CD4-positive, alpha-beta memory T cell (primary cell): ENCODE measurements around the gene MED27. TPM values are rescaled to one million over a fixed set of nuclear protein-coding genes. Genes with fewer than 3 reads are reported as not detected.

Source experiments
- CTCF ChIA-PET: fragments of 350-600 bp; sonication (Branson Sonifier 250); formaldehyde crosslinking; loops from one replicate; lab custom pipeline; 2021; ENCODE audit warnings: inconsistent platforms; ENCODE audit not compliant: partially characterized antibody; lab: Charles Lee
- POLR2A ChIA-PET: fragments of 350-600 bp; sonication (Branson Sonifier 250); formaldehyde crosslinking; loops from one replicate; lab custom pipeline; 2021; ENCODE audit not compliant: partially characterized antibody; lab: Charles Lee
- DNase-seq, 5 donors: peaks; one replicate each; pipeline versions ENCODE4 v3.0.0 to v3.0.0-alpha.2; 2020 to 2022; ENCODE audit warnings: mixed read lengths in 1 of 5
- H3K27ac ChIP-seq: one replicate; pipeline ENCODE4 v1.7.0; 2013; ENCODE audit warnings: low read depth, low read length
- H3K27me3 ChIP-seq: 2 replicates; pipeline ENCODE4 v1.7.0; 2013; ENCODE audit warnings: mild to moderate bottlenecking, low read length, moderate library complexity; ENCODE audit not compliant: insufficient read depth
- H3K36me3 ChIP-seq: 2 replicates; pipeline ENCODE4 v1.7.0; 2013; ENCODE audit warnings: mild to moderate bottlenecking, low read length, moderate library complexity; ENCODE audit not compliant: insufficient read depth
- H3K4me1 ChIP-seq: 2 replicates; pipeline ENCODE4 v1.7.0; 2013; ENCODE audit warnings: mild to moderate bottlenecking, low read length, moderate library complexity; ENCODE audit not compliant: insufficient read depth
- H3K4me3 ChIP-seq, 2 donors: one replicate each; pipeline ENCODE4 v1.7.0; 2013; ENCODE audit warnings: low read length in 2 of 2, mild to moderate bottlenecking in 1 of 2
- H3K9me3 ChIP-seq, 2 donors: one replicate each; pipeline ENCODE4 v1.7.0; 2013; ENCODE audit warnings: low read length in 2 of 2, control low read depth in 1 of 2; ENCODE audit not compliant: control insufficient read depth in 1 of 2
- H3K27ac Mint-ChIP-seq, 7 donors: one replicate each; pipeline ENCODE4 v1.8.0; 2020 to 2021; ENCODE audit warnings: mixed read lengths in 7 of 7, mild to moderate bottlenecking in 6 of 7, inconsistent platforms in 3 of 7, moderate library complexity in 3 of 7
- H3K27me3 Mint-ChIP-seq, 2 donors: one replicate each; pipeline ENCODE4 v1.8.0; 2020 to 2021; ENCODE audit warnings: mixed read lengths in 2 of 2
- H3K36me3 Mint-ChIP-seq, 2 donors: one replicate each; pipeline ENCODE4 v1.8.0; 2020 to 2021; ENCODE audit warnings: mixed read lengths in 2 of 2, inconsistent platforms in 1 of 2, mild to moderate bottlenecking in 1 of 2
- H3K4me1 Mint-ChIP-seq, 4 donors: one replicate each; pipeline ENCODE4 v1.8.0; 2020 to 2021; ENCODE audit warnings: mixed read lengths in 4 of 4, mild to moderate bottlenecking in 1 of 4
- H3K4me3 Mint-ChIP-seq, 8 donors: one replicate each; pipeline ENCODE4 v1.8.0; 2020 to 2021; ENCODE audit warnings: mixed read lengths in 8 of 8, mild to moderate bottlenecking in 7 of 8, moderate library complexity in 6 of 8, inconsistent platforms in 3 of 8
- H3K9me3 Mint-ChIP-seq, 8 donors: one replicate each; pipeline ENCODE4 v1.8.0; 2020 to 2021; ENCODE audit warnings: mixed read lengths in 8 of 8, mild to moderate bottlenecking in 5 of 8, inconsistent platforms in 3 of 8, moderate library complexity in 1 of 8
- intact Hi-C: fragments of 100-400 bp; cut with micrococcal nuclease; formaldehyde crosslinking; loops from one replicate; pipeline ENCODE4 v1.15.1; 2023
- polyA plus RNA-seq, 2 donors: library from polyadenylated mRNA; unstranded; fragments of 300-500 nt; fragmentation: Illumina TruSeq; gene quantifications; one replicate each; pipeline ENCODE4 v1.2.3, GENCODE V29; 2021
- total RNA-seq, 2 experiments: library from RNA; stranded (reverse); gene quantifications; one replicate each; pipeline ENCODE4 v1.2.3, GENCODE V29; 2021

MED27 gene
- total and polyA plus RNA-seq, 4 experiments from 2014 or later: 15.6 to 57.7 (median 29.3) TPM

DNA sequence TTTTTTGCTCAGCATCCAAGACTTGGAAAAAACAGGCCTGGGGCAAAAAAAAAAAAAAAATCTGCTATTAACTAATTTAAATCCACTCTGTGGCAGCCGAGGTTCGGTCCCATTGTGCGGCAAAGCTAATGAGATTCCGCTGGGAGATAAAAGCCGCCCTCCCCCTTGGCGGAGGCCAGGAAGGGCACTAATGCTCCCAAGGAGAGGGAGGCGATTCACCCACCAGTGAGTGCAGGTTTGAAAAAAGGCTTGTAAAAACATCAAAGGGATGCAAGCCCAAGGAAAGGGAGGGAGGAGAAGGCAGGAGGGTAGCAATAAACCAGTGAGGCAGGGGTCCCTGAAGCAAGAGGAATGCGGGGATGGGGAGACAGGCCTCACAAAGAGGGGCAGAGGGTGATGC, 210.3 kb downstream of the MED27 start:
- CTCF ChIA-PET: no interaction called here
- H3K4me1 ChIP-seq: no peaks in the 10 kb centered on the region
- no peak overlapping the region for H3K27ac ChIP-seq
- Mint-ChIP-seq H3K9me3 (no peaks in the 10 kb centered on the region), H3K27me3 (no peaks in the 10 kb centered on the region), H3K36me3 (peaks cover 0 to 8% of the 10 kb centered on the region in 2 donors), H3K4me3 (no peak overlapping the region), H3K27ac (peak overlapping the region in 1 of 7 donors; percentile 37), H3K4me1 (peaks cover 0 to 1% (median 0%) of the 10 kb centered on the region in 4 donors)
- no peaks in the 10 kb centered on the region for H3K36me3 ChIP-seq
- POLR2A ChIA-PET: no interaction called here
- no peaks in the 10 kb centered on the region for H3K27me3 ChIP-seq
- intact Hi-C loops: no loop called here
- H3K4me3 ChIP-seq: no peak overlapping the region
- H3K9me3 ChIP-seq: no peaks in the 10 kb centered on the region
- no peak for DNase-seq

DNA sequence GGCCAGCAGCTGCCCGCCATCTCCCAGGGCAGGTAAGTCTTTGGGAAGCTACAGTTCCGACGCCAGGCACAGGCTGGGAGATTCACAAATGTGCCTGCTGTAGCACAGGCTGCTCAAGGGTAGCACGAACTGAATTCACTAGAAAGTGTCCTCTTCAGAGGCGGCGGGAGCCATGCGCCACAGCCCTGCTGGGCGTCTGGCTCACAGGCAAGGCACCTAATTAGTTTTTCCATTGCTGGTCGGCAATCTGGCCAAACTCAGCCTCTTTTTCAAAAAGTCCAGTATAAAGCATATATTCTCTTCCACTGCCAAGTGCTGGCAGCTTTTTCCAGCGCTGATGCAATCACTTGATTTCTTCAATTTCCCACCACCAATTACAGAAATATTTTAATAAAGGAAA, 210.9 kb downstream of the MED27 start:
- CTCF ChIA-PET: no interaction called here
- Histone ChIP-seq H3K9me3 (no peaks in the 10 kb centered on the region), H3K4me1 (no peaks in the 10 kb centered on the region), H3K36me3 (no peaks in the 10 kb centered on the region), H3K4me3 (no peak overlapping the region), H3K27me3 (no peaks in the 10 kb centered on the region), H3K27ac (no peak overlapping the region)
- POLR2A ChIA-PET: no interaction called here
- Mint-ChIP-seq H3K27ac (no peak overlapping the region), H3K4me1 (peaks cover 0 to 1% (median 0%) of the 10 kb centered on the region in 4 donors), H3K9me3 (no peaks in the 10 kb centered on the region), H3K27me3 (no peaks in the 10 kb centered on the region), H3K4me3 (no peak overlapping the region), H3K36me3 (peaks cover 0 to 12% of the 10 kb centered on the region in 2 donors)
- intact Hi-C loops: no loop called here
- no peak for DNase-seq

DNA sequence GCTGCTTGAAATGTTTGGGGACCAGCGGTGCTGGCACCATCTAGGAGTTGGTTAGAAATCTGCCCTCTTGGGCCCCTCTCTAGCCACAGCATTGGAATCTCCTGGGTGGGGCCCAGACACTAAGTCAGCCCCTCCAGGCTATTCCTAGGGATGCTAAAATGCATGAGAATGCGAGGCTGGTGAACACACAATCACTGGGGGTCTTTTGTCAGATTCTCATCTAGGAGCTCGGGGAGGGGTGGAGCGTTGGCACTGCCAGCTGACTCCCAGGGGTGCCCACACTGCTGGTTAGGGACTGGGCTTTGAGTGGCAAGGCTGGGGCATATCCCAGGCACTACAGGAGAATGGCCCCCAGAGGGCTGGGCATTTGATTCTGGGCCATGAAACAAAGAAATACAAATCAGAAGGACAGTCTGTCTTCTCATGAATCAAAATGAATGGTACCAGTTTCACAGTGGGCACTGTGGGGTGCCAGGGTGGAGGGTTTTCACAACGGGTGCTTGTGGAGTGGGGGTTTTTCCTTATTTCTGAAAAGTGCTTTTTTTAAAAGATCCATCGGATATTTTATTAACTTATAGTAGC, 212.0 kb downstream of the MED27 start:
- Histone ChIP-seq H3K27ac (no peak overlapping the region), H3K4me3 (no peak overlapping the region), H3K9me3 (no peaks in the 10 kb centered on the region), H3K4me1 (no peaks in the 10 kb centered on the region), H3K27me3 (no peaks in the 10 kb centered on the region), H3K36me3 (no peaks in the 10 kb centered on the region)
- H3K27me3 Mint-ChIP-seq: no peaks in the 10 kb centered on the region
- H3K27ac Mint-ChIP-seq: no peak overlapping the region
- no peaks in the 10 kb centered on the region for H3K9me3 Mint-ChIP-seq
- POLR2A ChIA-PET: no interaction called here
- intact Hi-C loops: no loop called here
- no peak for DNase-seq
- CTCF ChIA-PET: no interaction called here
- peaks cover 8 to 15% of the 10 kb centered on the region in 2 donors for H3K36me3 Mint-ChIP-seq
- no peak overlapping the region for H3K4me3 Mint-ChIP-seq
- H3K4me1 Mint-ChIP-seq: peaks cover 0 to 1% (median 0%) of the 10 kb centered on the region in 4 donors

DNA sequence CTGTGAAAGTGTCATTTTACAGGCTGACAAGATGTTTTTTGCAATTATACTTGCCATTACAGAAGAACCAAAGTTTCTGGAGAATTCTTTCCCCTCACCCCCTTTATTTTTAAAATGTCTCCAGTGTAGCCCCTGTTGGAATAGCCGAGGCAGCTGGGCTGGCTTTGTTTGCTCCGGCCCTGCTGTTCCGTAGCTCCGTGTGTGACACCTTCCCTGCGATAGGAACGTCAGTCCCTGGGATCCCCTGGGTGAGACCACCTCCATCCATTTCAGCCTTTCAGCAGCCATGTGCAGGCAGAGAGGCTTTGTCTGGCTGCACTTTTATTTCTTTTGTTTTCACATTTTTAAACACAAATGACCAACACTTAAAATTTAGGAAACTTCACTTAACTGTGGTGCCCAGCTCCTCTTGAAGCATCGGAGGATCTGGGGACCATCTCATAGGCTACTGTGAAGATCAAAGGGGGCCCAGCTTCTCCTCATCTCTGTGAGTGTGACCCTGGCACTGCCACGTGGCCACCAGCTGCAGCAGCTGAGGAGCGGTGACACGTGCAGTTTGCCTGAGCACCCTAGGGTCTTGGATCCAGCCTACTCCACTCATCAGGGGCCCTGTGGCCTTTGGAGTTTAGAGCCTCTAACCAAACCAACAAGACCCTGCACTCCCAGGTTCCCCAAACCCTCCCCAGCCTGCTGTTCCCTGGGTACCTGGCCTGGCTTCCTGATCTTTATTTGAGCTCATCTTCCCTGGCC, 214.0 kb downstream of the MED27 start:
- Mint-ChIP-seq H3K9me3 (no peaks in the 10 kb centered on the region), H3K27ac (peak overlapping the region in 2 of 7 donors; percentile 40 to 47), H3K27me3 (no peaks in the 10 kb centered on the region), H3K4me1 (no peaks in the 10 kb centered on the region), H3K4me3 (no peak overlapping the region), H3K36me3 (peaks cover 28 to 32% of the 10 kb centered on the region in 2 donors)
- Histone ChIP-seq H3K4me3 (no peak overlapping the region), H3K9me3 (no peaks in the 10 kb centered on the region), H3K27me3 (no peaks in the 10 kb centered on the region), H3K4me1 (no peaks in the 10 kb centered on the region), H3K36me3 (no peaks in the 10 kb centered on the region), H3K27ac (no peak overlapping the region)
- intact Hi-C loops: no loop called here
- ChIA-PET POLR2A (no interaction called here), CTCF (interaction anchor here (0.9 kb wide), 1 partner anchor 55 kb away, joined by 3 read pairs; no protein-coding TSS in a partner anchor)
- DNase-seq: no peak

DNA sequence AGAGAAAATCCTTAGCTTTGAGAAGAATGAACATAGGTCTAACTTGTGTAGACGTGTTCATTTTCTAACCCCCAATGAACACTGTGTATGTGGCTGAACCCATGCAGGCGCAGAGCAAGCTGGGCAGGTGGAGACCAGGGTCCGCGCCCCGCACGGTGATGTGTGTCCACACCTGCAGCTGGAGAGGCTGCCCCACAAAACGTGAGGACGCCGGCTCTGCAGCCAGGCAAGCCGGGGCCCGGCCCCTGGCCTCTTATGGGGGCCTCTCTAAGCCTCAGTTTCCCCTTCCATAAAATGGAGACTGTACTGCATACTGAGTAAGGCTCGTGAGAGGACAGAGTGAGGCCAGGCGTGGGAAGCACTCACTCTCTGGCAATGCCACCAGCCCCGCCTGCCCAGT, 215.1 kb downstream of the MED27 start:
- Histone ChIP-seq H3K4me1 (no peaks in the 10 kb centered on the region), H3K9me3 (no peaks in the 10 kb centered on the region), H3K27me3 (no peaks in the 10 kb centered on the region), H3K27ac (no peak overlapping the region), H3K4me3 (no peak overlapping the region), H3K36me3 (peaks cover 3% of the 10 kb centered on the region)
- Mint-ChIP-seq H3K36me3 (peaks cover 38 to 41% of the 10 kb centered on the region in 2 donors), H3K9me3 (no peaks in the 10 kb centered on the region), H3K4me3 (no peak overlapping the region), H3K27me3 (no peaks in the 10 kb centered on the region), H3K4me1 (no peaks in the 10 kb centered on the region), H3K27ac (no peak overlapping the region)
- intact Hi-C loops: no loop called here
- DNase-seq: no peak
- ChIA-PET CTCF (no interaction called here), POLR2A (no interaction called here)

DNA sequence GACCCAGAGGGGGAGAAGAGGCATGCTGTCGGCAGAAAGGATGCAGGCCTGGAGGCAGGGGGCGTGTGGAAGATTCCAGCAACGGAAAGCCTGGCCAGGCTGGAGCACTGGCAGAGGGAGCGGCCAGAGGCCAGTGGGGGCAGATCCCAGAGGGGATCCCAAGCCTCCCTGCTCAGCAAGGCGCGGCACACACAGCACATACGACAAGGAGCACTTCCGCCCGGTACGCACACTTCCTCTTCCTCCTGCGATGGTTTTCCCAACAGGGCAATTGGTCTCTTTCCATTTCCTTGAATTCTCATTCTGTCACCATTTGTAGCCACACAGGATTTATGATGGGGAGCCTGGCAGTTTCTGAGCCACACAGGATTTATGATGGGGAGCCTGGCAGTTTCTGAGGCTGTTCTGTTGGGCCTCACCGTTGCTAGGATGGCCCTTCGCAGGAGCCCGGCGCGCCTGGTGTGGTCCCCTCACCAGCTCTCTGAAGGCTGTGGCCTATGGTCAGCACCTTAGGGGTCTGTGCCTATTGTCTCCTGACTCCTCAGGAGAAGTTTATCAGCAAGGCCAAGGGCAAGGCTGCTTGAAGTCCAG, 216.3 kb downstream of the MED27 start:
- CTCF ChIA-PET: no interaction called here
- POLR2A ChIA-PET: no interaction called here
- H3K4me1 ChIP-seq: no peaks in the 10 kb centered on the region
- H3K9me3 ChIP-seq: no peaks in the 10 kb centered on the region
- H3K36me3 ChIP-seq: peaks cover 3% of the 10 kb centered on the region
- H3K36me3 Mint-ChIP-seq: peaks cover 39 to 42% of the 10 kb centered on the region in 2 donors
- no peak overlapping the region for H3K27ac ChIP-seq
- no peaks in the 10 kb centered on the region for H3K4me1 Mint-ChIP-seq
- no peak overlapping the region for H3K4me3 Mint-ChIP-seq
- H3K4me3 ChIP-seq: no peak overlapping the region
- H3K27me3 ChIP-seq: no peaks in the 10 kb centered on the region
- no peaks in the 10 kb centered on the region for H3K27me3 Mint-ChIP-seq
- no peak for DNase-seq
- H3K9me3 Mint-ChIP-seq: no peaks in the 10 kb centered on the region
- no peak overlapping the region for H3K27ac Mint-ChIP-seq
- intact Hi-C loops: no loop called here

DNA sequence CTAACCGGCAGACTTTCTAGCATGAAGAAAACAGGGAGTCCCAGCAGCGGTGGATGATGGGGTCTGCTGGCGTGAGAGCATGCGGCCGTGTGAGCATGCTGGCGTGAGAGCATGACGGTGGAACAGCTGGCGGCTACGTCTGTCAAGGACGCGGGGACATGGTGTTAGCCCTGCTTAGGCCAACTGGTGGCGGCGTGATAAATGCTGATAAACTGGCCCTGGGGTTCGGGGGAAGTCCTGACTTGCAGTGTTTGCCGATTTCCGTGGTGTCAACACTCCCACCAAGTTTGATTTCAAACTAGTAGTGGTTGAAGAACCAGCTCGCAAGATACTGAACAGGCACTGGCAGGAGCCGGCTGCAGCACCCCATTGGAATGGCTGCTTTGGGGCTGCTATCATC, 217.4 kb downstream of the MED27 start:
- H3K27ac Mint-ChIP-seq: no peak overlapping the region
- ChIA-PET POLR2A (no interaction called here), CTCF (no interaction called here)
- H3K4me3 Mint-ChIP-seq: no peak overlapping the region
- intact Hi-C loops: no loop called here
- peaks cover 39 to 43% of the 10 kb centered on the region in 2 donors for H3K36me3 Mint-ChIP-seq
- no peaks in the 10 kb centered on the region for H3K27me3 ChIP-seq
- no peak for DNase-seq
- no peak overlapping the region for H3K27ac ChIP-seq
- peaks cover 0 to 2% (median 0%) of the 10 kb centered on the region in 8 donors for H3K9me3 Mint-ChIP-seq
- no peaks in the 10 kb centered on the region for H3K9me3 ChIP-seq
- no peaks in the 10 kb centered on the region for H3K4me1 ChIP-seq
- no peak overlapping the region for H3K4me3 ChIP-seq
- H3K27me3 Mint-ChIP-seq: no peaks in the 10 kb centered on the region
- no peaks in the 10 kb centered on the region for H3K4me1 Mint-ChIP-seq
- H3K36me3 ChIP-seq: peaks cover 3% of the 10 kb centered on the region
